Measurements from ENCODE around the gene IL17RC.
"Not testable (repeated sequence)": the region's sequence is repeated elsewhere in the genome, so short reads cannot be mapped to it uniquely, and the experiment has no call there.

Gene IL17RC

DNA sequence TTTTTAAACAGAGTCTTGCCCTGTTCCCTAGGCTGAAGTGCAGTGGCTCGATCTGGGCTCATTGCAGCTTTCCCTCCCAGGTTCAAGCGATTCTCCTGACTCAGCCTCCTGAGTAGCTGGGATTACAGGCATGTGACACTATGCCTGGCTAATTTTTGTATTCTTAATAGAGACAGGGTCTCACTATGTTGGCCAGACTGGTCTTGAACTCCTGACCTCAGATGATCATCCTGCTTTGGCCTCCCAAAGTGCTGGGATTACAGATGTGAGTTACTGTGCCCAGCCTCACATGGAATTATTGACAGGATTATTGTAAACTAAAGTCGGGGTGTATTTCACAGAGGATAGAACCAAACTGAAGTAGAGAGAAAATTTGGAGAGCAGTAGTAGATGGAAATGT lies 21.2 kb upstream of the IL17RC start:
- DNase-seq = not testable (repeated sequence)

DNA sequence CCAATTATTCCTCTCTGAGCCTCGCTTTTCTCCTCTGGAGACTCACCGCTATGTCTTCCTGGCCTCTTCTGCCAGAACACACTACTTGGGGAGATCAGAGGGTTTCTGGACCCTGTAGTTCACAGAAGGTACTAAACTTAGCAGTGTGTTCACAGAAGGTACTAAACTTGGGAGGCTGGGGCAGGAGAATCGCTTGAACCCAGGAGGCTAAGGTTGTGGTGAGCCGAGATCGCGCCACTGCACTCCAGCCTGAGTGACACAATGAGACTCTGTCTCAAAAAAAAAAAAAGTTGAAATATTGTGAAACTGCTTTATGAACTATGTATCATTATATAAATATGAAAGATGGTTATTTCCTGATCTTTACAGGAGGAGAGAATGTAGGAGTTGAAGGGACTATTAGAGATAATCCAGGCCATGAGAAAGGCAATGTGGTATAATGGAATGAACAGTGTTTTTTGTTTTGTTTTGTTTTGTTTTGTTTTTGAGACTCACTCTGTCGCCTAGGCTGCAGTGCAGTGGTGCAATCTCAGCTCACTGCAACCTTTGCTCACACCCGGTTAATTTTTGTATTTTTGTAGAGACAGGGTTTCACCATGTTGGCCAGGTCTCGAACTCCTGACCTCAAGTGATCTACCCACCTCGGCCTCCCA lies 20.0 kb upstream of the IL17RC start:
- not testable (repeated sequence) for DNase-seq

DNA sequence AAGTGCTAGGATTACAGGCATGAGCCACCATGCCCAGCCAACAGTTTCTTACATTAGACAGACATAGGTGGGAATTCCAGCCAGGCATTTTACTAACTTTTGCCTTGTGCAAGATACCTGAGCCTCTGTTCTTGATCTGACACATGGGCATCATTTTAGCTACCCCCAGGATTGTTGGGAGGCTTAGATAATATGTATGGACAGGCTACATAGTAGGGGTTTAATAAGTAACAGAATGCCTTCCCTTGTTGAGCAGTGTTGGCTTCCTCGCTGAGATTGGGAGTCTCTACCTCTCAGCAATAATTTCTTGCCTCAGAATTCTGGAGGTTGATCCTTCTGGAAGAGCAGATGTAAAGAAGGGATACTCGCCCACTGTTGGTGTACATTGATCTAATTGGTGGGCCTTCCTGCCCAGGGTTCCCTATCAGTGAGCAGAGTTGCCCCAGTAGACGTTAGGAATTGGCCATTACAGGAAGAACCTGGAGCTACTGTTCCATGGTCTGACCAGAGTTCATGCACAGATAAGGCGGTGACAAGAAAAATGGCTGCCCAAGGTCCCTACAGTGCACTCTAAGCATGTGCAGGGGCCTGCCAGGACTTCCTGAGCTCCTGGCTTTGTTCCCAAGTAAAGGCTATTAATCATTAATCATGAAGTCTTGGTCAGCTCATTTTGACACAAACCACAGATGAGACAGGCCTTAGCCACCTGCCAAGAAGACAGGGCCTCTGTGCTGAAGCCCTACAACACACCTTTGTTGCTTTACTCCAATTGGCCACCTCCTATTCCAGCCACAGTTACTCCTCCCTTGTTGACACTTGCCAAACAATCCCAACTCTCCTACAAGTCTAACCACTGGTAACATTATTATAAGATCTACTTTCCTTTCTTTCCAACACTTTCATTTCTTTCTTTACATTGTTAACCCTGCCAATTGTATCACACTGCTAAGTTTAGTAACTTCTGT lies 19.2 kb upstream of the IL17RC start:
- DNase-seq = no peak

DNA sequence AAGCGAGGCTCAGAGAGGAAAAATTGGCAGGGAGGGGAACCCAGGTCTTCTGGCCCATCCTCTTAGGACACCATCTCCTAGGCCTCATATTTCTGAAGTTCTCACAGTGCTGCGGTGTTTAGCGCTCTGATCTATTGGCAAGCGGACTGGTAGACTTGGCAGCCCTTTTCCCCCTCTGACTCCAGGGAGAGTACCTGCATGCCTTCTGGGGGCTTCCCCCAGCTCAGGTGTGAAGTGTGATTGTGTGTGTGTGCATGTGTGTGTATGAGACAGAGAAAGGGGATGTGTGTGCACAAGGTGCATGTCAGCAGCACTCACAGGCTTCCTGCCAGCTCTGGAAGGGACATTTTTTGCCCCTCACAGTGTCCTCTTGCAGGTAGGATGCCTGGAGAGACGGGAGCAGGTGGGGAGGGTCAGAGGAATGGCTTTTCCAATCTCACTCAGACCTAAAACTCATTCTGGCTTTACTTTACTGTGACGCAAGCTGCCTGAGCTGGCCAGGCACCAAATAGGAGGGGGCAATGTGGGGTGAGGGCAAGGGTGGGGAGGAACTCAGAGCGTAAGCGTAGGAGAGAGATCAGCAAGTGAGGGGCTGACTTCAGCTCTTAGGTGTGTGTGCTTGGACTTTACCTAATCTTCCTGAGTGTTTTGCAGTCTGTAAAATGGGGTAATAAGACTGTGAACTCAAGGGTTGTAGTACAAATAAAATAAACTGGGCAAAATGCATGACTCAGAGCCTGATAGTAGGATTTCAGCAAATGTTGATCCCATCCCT lies 18.2 kb upstream of the IL17RC start:
- no peak for DNase-seq

DNA sequence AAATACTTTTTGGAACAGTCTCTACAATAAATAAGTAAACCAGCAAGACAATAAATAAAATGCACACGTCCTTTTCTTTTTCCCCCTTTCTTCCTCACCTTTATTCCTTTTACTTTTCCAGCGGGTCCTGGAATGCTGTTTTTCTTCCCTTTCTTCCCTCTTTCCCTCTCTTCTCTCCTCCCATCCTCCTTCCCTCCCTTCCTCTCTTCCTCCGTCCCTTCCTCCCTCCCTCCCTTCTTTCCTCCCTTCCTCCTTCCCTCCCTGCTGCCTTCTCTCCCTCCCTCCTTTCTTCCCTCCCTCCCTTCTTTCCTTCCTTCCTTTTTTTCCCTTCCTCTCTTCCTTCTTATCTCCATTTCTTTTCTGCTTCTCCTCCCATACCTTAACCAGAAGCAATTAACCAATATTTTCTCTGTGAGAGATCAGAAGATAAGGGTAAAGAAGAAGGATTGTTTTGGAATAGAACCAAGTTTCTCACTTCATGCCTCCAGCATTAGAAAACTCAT lies 17.6 kb upstream of the IL17RC start:
- no peak for DNase-seq

DNA sequence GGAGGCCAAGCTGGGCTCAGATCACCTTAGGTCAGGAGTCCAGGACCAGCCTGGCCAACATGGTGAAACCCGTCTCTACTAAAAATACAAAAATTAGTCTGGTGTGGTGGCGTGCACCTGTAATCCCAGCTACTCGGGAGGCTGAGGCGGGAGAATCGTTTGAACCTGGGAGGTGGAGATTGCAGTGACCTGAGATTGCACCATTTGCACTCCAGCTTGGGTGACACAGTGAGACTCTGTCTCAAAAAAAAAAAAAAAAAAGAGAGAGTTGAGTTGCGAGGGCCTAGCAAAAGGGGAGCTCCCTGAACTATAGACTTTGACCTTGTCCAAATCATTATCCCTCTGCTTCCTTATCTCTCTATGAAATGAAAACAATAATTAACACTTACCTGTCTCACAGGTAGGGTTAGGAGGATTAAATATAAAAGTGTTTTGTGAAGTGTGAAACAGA lies 15.9 kb upstream of the IL17RC start:
- DNase-seq = not testable (repeated sequence)

DNA sequence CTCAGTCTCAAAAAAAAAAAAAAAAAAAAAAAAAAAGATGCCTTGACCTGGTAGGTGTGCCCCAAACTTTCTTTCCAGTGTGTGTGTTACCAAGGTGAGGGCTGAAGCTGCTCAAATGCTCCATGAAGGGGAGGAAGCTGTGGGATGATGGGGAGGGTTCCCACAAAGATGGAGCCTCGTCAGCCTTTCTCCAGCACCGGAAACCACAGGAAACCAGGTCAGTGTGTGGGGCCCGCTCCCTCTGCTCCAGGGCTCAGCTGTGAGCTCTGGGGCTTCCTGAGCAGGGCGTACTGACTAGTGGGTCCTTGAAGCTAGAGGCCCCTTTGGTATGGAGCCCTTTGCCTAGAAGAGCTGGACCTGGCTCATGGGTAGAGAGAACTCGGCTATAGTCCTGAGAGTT lies 14.9 kb upstream of the IL17RC start:
- peak; percentile 53 for DNase-seq

DNA sequence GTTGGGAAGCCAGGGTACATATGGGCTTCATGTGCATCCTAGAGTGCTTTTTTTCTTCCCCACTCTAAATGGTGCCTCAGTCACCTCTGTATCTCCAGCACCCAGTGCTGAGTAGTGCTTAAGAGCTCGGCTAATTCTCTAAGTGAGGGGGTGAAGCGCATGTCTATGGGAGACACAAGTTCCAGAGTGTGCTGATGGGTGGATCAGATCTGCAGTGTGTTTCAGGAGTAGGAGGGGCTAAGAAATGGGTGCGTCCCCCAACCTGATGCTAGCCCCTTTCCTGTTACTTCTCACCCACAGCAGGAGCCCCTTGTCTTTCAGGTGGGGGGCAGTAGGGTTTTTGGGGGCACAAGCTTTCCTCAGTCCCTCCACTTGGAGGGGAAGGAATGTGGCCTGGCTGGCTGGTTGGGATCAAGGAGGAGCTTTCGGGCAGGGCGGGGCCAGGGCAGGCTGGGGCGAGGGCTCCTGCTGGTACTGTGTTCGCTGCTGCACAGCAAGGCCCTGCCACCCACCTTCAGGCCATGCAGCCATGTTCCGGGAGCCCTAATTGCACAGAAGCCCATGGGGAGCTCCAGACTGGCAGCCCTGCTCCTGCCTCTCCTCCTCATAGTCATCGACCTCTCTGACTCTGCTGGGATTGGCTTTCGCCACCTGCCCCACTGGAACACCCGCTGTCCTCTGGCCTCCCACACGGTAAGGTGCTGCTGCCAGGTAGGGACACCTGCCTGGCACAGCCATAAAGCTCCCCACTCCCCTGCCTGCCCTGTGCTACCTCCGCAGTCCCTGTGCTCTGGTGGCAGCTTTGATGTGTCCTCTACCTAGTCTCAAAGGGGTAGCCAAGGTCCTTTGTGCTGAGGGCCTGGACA lies 14.3 kb upstream of the IL17RC start, which contains the start of gene IL17RE:
Gene IL17RE, plus strand, starts transcription at position 477 of the 866 bp plus-strand sequence. Its CDS starts 85 bp downstream, at position 562.
- DNase-seq = no peak

DNA sequence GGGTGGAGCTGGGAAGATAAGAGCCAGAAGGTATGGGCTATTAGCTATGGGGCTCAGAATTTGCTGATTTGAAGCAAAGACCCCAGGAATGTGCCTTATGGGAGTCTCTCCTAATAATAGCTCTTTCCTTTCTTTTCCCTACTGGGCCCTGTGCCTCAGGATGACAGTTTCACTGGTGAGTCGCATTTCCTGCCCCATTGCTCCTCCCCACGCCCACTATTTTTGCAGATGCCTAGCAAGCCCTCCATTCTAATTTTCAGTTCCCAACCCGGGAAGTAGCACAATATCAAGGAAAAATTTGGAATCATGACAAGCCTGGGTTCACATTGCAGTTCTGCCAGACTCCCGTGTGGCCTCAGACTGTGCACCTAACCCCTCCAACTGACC lies 13.7 kb upstream of the IL17RC start:
- no peak for DNase-seq

DNA sequence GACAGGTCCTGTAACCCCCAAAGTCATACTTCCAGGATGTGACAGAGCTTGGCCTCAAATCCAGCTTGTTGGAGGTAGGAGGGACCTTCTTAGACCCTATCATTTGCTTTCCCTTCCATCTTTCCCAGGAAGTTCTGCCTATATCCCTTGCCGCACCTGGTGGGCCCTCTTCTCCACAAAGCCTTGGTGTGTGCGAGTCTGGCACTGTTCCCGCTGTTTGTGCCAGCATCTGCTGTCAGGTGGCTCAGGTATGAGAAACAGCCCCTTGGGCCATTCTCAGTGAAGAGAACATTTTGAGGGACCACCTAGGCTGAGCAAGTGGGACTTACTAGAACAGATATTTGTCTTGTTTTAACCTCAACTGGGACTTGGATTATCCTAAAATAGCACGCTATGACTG lies 13.0 kb upstream of the IL17RC start:
- no peak for DNase-seq

DNA sequence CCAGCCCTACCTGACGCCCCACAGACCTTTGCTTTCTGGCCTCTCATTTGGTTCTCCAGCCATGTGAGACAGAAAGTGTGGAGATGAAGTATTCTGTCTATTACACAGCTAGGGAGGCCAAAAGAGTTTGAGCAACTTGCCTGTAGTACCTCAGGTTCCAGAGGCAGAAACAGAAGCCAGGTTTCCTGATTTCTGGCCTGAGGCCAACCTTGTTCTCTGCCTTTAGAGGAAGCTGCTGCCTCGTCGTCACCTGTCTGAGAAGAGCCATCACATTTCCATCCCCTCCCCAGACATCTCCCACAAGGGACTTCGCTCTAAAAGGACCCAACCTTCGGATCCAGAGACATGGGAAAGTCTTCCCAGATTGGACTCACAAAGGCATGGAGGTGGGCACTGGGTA lies 10.4 kb upstream of the IL17RC start:
- no peak for DNase-seq

DNA sequence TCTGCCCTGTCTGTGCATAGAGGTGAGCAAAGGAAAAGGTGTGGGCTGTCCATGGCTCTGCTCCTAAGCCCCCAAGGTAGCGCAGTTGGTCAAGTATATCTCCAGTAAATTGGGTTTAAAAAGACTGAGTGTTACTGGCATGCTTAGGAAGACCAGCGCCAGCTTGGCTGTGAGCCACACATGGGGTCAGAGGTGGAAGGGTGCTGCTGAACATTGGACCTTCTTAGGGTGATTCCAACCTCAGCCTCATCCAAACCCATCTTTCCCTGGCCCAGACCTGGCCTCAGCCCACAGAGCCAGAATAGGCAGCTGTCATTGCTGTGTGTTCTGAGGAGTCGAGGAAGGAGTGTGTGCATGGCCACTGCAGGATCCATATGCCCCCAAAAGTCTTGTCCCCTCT lies 8.6 kb upstream of the IL17RC start:
- DNase-seq = no peak

DNA sequence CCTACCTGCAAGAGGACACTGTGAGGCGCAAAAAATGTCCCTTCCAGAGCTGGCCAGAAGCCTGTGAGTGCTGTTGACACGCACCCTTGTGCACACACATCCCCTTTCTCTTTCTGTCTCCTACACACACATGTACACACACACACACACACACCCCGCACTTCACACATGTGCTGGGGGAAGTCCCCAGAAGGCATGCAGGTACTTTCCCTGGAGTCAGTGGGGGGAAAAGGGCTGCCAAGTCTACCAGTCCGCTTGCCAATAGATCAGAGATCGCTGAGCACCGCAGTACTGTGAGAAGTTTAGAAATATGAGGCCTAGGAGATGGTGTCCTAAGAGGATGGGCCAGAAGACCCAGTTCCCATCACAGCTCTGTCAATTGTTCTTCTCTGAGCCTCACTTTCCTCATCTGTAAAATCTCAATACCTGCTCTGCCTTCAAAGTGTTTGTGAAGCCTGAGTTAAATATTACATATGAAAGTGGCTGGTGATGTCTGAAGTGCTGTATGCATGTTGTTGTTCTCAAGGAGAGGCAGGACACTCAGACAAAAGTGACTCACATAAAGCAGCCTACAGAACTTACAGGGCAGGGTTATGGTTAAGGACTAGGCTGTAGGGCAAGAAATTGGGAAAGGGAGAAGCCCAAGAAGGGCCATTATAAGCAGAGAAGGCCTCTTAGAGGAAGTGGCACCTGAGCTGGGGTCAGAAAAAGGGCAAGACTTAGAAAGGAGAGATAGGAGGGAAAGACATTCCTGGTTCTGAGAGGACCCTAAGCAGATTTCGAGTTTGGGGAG lies 7.5 kb upstream of the IL17RC start:
- DNase-seq = no peak

DNA sequence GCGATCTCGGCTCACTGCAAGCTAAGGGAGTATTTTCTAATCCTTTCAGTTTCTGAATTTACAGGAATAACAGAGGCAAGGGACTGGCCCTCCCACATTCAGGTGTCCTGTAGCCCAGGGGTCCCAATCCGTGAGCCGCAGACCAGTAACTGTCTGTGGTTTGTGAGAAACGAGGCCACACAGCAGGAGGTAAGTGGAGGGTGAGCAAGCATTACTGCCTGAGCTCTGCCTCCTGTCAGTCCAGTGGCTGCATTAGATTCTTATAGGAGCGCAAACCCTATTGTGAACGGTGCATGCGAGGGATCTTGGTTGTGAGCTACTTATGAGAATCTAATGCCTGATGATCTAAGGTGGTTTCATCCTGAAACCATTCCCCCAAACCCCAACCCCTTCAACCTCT lies 5.0 kb upstream of the IL17RC start:
- no peak for DNase-seq

DNA sequence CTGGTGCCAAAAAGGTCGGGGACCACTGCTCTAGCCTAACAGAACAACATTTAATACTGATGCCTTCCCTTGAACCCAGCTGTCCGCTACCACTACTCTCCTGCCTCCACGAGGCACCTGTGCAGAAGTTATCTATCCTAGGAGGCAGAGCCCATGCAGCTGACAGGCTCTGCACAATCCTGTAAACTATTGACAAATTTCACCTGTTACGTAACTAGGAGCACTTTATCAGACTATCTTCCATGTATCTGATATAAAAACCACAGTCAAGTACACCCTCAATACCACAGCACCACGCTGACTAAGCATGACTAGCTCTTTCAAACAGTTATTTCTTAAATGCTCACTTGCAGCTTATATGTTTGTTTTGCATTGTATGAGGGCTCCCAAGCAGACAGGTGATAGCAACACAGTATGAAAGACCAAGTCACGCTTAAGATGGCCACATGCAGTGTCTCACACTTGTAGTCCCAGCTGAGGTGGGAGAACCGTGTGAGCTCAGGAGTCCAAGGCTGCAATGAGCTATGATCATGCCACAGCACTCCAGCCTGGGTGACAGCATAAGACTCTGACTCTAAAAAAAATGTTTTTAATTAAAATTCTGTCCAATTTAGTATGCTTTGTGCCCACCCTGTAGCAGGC lies 4.5 kb upstream of the IL17RC start:
- no peak for DNase-seq

DNA sequence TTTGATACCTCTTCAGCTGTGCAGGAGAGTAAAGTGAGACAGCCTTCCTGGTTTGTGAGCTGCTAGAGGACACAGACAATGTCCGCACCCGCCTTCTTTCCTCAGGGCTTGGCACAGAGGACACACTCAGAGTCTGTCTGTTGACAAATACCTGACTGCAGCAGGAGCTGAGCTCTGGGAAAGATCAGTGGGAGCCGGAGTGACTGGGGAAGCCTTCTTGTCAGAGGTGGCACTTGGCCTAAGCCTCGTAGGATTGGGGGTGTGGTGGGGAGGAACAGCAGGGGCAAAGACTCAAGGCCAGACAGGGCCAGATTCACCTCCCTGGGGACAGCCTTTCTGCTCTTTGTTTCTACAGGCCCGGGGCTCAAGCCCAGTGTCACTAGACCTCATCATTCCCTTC lies 3.3 kb upstream of the IL17RC start:
- DNase-seq = no peak

DNA sequence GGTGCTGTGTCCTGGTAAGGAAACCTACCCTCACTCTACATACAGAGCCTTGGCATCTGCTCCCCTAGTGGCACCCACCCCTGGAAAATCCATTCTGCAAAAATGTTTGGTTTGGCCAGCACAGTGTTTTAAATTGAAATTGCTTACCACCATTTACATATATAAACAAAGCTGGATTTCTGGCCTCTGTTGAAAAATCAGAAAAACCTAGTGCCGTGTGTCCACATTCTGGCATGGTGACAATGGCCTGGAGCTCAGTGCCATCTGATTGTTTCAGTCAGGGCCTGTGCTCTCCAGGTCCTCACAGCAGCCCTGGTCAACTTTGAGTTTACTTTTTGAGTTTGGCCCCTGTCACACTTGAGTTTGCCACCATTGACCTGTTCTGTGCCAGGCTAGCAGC lies 2.9 kb upstream of the IL17RC start:
- DNase-seq = no peak

DNA sequence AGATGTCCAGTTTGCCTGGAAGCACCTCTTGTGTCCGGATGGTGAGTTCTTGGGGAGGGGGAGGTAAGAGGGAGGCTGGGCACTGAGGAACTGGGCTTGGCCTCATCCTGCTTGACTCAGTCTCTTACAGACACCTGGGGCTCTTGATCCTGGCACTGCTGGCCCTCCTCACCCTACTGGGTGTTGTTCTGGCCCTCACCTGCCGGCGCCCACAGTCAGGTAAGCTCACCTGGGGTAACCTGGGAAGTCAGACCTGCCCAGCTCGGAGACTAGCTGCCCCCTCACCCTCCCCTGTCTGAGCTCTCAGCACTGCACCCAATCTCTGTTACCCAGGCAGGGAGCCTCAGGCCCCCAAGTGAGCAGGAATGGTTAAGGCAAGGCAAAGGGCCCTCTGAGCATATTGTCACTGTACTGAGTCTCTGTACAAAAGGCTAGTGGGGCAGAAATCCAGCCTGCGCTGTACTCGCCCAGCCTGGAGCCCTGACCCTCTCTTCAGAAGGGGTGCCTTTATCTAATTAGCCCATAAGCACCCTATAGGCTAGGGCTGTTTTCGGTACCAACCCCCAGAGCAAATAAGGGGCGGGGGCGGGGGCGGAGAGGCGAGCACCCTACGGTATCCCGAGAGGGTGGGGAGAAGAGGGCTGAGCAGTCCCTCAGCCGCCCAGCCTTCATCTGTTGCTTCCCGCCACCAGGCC lies 2.2 kb upstream of the IL17RC start:
- no peak for DNase-seq

DNA sequence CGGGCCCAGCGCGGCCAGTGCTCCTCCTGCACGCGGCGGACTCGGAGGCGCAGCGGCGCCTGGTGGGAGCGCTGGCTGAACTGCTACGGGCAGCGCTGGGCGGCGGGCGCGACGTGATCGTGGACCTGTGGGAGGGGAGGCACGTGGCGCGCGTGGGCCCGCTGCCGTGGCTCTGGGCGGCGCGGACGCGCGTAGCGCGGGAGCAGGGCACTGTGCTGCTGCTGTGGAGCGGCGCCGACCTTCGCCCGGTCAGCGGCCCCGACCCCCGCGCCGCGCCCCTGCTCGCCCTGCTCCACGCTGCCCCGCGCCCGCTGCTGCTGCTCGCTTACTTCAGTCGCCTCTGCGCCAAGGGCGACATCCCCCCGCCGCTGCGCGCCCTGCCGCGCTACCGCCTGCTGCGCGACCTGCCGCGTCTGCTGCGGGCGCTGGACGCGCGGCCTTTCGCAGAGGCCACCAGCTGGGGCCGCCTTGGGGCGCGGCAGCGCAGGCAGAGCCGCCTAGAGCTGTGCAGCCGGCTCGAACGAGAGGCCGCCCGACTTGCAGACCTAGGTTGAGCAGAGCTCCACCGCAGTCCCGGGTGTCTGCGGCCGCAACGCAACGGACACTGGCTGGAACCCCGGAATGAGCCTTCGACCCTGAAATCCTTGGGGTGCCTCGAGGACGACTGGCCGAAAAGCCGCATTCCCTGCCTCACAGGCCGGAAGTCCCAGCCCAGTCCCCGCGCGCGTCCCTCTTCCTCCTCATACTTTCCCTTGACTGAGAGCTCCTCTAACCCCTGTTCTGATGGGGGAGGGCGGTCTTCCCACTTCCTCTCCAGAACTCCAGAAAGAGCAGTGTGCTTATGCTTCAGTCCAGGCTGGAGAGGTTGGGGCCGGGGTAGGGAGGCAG lies 1.4 kb upstream of the IL17RC start:
- DNase-seq = no peak

Measured in KG1 (cell line).